GM18519 (cell line): ENCODE data around the gene EDDM3A.
"Not testable (repeated sequence)": the region's sequence is repeated elsewhere in the genome, so short reads cannot be mapped to it uniquely, and the experiment has no call there.

ENCODE experiments used
- ATAC-seq: cut with Tn5 transposase; IDR thresholded peaks from one replicate; pipeline ENCODE4 v1.9.1; 2021; ENCODE audit warnings: mild to moderate bottlenecking, moderate library complexity; ENCODE audit not compliant: unreplicated experiment, low FRiP score

Gene EDDM3A

GRCh38 chr14:20732979-20733635 lies 12.6 kb upstream of the EDDM3A start:
- ATAC-seq: no peak

GRCh38 chr14:20733684-20734429 lies 11.8 kb upstream of the EDDM3A start:
- ATAC-seq: no peak

- no peak for ATAC-seq
These were observed 11.3 kb upstream of the EDDM3A start for GRCh38 chr14:20734430-20734806.

- ATAC-seq: not testable (repeated sequence)
These were observed 7.4 kb upstream of the EDDM3A start for GRCh38 chr14:20738292-20738691.

- no peak for ATAC-seq
These were observed 3.6 kb upstream of the EDDM3A start for GRCh38 chr14:20742132-20742531.

- ATAC-seq: no peak
These were observed 2.1 kb upstream of the EDDM3A start for GRCh38 chr14:20743556-20743955.

- ATAC-seq: no peak
These were observed 879 bp downstream of the EDDM3A start for GRCh38 chr14:20746566-20746965.

GRCh38 chr14:20748439-20748838 lies 2.8 kb downstream of the EDDM3A start:
- ATAC-seq: no peak

- ATAC-seq: no peak
These were observed 4.5 kb downstream of the EDDM3A start for GRCh38 chr14:20750194-20750593.

- ATAC-seq: no peak
These were observed 6.4 kb downstream of the EDDM3A start for GRCh38 chr14:20751963-20752562.

GRCh38 chr14:20754308-20754707 lies 8.6 kb downstream of the EDDM3A start:
- no peak for ATAC-seq

- no peak for ATAC-seq
These were observed 9.3 kb downstream of the EDDM3A start for GRCh38 chr14:20755037-20755436.

- no peak for ATAC-seq
These were observed 12.3 kb downstream of the EDDM3A start for GRCh38 chr14:20757965-20758364.

- not testable (repeated sequence) for ATAC-seq
These were observed 13.8 kb downstream of the EDDM3A start for GRCh38 chr14:20759465-20759864.

- no peak for ATAC-seq
These were observed 15.3 kb downstream of the EDDM3A start for GRCh38 chr14:20760950-20761349.

GRCh38 chr14:20768593-20768892 lies 22.9 kb downstream of the EDDM3A start:
- ATAC-seq: no peak

GRCh38 chr14:20769421-20769820 lies 23.7 kb downstream of the EDDM3A start:
- no peak for ATAC-seq

GRCh38 chr14:20772650-20773049 lies 27.0 kb downstream of the EDDM3A start:
- no peak for ATAC-seq

- ATAC-seq: no peak
These were observed 28.7 kb downstream of the EDDM3A start for GRCh38 chr14:20774258-20774824.

- ATAC-seq: no peak
These were observed 29.4 kb downstream of the EDDM3A start for GRCh38 chr14:20775043-20775442.

- ATAC-seq: no peak
These were observed 30.2 kb downstream of the EDDM3A start for GRCh38 chr14:20775901-20776300.

GRCh38 chr14:20781803-20782202 lies 36.1 kb downstream of the EDDM3A start:
- ATAC-seq: no peak
